Measurements from ENCODE around the gene PHACTR3.

GRCh38 chr20:59823491-59824259, 219.3 kb downstream of the PHACTR3 start:
- no peak for TF ChIP-seq CTCF (IDR thresholded peaks at IDR 0.05)
- TF ChIP-seq ZFX (IDR thresholded peaks at IDR 0.05; ENCODE audit: borderline replicate concordance) = no peak
